HUES6 (cell line): ENCODE measurements around the gene ATXN7L1.

Source experiments
- H3K27ac ChIP-seq: 2 replicates; pipeline ENCODE4 v1.7.0; 2013; ENCODE audit warnings: low read depth, mild to moderate bottlenecking, low read length, inconsistent platforms
- H3K27me3 ChIP-seq: 2 replicates; pipeline ENCODE4 v1.6.1; 2013; ENCODE audit warnings: low read length; ENCODE audit not compliant: control insufficient read depth, insufficient read depth
- H3K36me3 ChIP-seq: 2 replicates; pipeline ENCODE4 v1.6.1; 2013; ENCODE audit warnings: low read length; ENCODE audit not compliant: control insufficient read depth, insufficient read depth
- H3K4me1 ChIP-seq: 2 replicates; pipeline ENCODE4 v1.6.1; 2013; ENCODE audit warnings: low read length; ENCODE audit not compliant: control insufficient read depth, insufficient read depth
- H3K4me3 ChIP-seq: 2 replicates; pipeline ENCODE4 v1.5.1; 2013; ENCODE audit warnings: low read depth, low read length
- H3K9ac ChIP-seq: one replicate; pipeline ENCODE4 v1.6.1; 2013; ENCODE audit warnings: mild to moderate bottlenecking, low read length
- H3K9me3 ChIP-seq: 2 replicates; pipeline ENCODE4 v1.6.1; 2013; ENCODE audit warnings: low read depth, low read length; ENCODE audit not compliant: control insufficient read depth, insufficient read depth

The ATXN7L1 gene

GRCh38 chr7:105678811-105679495, 197.4 kb downstream of the ATXN7L1 start:
- H3K4me3 ChIP-seq: no peak overlapping the region
- no peaks in the 10 kb centered on the region for H3K27me3 ChIP-seq
- H3K9ac ChIP-seq: no peak overlapping the region
- H3K9me3 ChIP-seq: no peaks in the 10 kb centered on the region
- peaks cover 9% of the 10 kb centered on the region; the same call in 1 of the 2 replicates for H3K36me3 ChIP-seq
- peaks cover 66% of the 10 kb centered on the region for H3K4me1 ChIP-seq
- no peak overlapping the region for H3K27ac ChIP-seq

GRCh38 chr7:105677817-105678573, 198.4 kb downstream of the ATXN7L1 start:
- Histone ChIP-seq H3K9me3 (no peaks in the 10 kb centered on the region), H3K27ac (no peak overlapping the region), H3K4me1 (peaks cover 66% of the 10 kb centered on the region), H3K9ac (no peak overlapping the region), H3K36me3 (peaks cover 13% of the 10 kb centered on the region; the same call in 1 of the 2 replicates), H3K27me3 (no peaks in the 10 kb centered on the region), H3K4me3 (no peak overlapping the region)

DNA sequence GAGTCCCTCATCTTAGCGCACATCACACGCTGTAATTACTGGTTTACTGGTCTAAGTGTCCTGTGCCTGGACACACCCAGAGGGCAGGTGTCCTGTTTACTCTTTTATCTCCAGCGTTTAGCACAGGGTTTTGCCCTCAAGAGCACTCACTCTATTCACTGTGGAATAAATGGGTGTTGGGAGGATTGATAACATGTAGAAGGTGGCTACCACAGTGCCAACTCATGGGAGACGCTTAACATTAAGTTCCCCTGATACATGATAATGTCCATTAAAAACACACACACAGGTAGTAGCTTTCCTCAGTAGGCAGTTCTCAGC, 199.0 kb downstream of the ATXN7L1 start:
- Histone ChIP-seq H3K9me3 (no peaks in the 10 kb centered on the region), H3K4me1 (peaks cover 65% of the 10 kb centered on the region), H3K9ac (no peak overlapping the region), H3K27ac (no peak overlapping the region), H3K27me3 (no peaks in the 10 kb centered on the region), H3K4me3 (no peak overlapping the region), H3K36me3 (peaks cover 13% of the 10 kb centered on the region; the same call in 1 of the 2 replicates)

GRCh38 chr7:105675934-105676371, 200.4 kb downstream of the ATXN7L1 start:
- peaks cover 9% of the 10 kb centered on the region; the same call in 1 of the 2 replicates for H3K36me3 ChIP-seq
- H3K27ac ChIP-seq: no peak overlapping the region
- peaks cover 56% of the 10 kb centered on the region for H3K4me1 ChIP-seq
- H3K27me3 ChIP-seq: no peaks in the 10 kb centered on the region
- H3K4me3 ChIP-seq: no peak overlapping the region
- no peak overlapping the region for H3K9ac ChIP-seq
- H3K9me3 ChIP-seq: no peaks in the 10 kb centered on the region

- Histone ChIP-seq H3K9me3 (no peaks in the 10 kb centered on the region), H3K36me3 (peaks cover 9% of the 10 kb centered on the region; the same call in 1 of the 2 replicates), H3K9ac (no peak overlapping the region), H3K27ac (no peak overlapping the region), H3K4me1 (peaks cover 42% of the 10 kb centered on the region), H3K4me3 (no peak overlapping the region), H3K27me3 (no peaks in the 10 kb centered on the region)
Measured at GRCh38 chr7:105674200-105674920, 202.0 kb downstream of the ATXN7L1 start.

GRCh38 chr7:105673367-105674084, 202.9 kb downstream of the ATXN7L1 start:
- no peaks in the 10 kb centered on the region for H3K27me3 ChIP-seq
- H3K4me3 ChIP-seq: no peak overlapping the region
- H3K36me3 ChIP-seq: peaks cover 9% of the 10 kb centered on the region; the same call in 1 of the 2 replicates
- H3K9me3 ChIP-seq: no peaks in the 10 kb centered on the region
- peaks cover 35% of the 10 kb centered on the region for H3K4me1 ChIP-seq
- 0 out of 2 replicates have a peak overlapping the region, but pooled peaks have one; percentile 15 for H3K27ac ChIP-seq
- no peak overlapping the region for H3K9ac ChIP-seq

DNA sequence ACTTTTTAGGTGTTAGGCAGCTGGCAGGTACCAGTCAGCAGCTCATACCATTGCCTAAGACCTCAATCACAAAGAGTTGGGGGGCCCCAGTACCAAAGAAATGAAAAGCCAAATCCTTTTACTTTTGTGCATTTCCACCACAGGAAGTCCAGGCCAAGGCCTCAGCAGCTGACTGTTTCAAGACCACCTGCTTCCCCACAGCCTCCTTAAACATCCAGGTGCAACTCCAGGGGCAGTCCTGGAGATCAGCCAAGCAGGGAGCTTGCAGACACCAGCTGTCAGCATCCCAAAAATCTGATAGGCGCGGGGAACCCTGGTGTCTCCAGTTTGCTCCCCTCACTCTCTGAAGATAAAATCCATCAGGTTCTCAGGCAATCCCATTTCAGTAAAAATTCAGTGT, 203.6 kb downstream of the ATXN7L1 start:
- 0 out of 2 replicates have a peak overlapping the region, but pooled peaks have one; percentile 15 for H3K27ac ChIP-seq
- no peak overlapping the region for H3K4me3 ChIP-seq
- H3K9me3 ChIP-seq: no peaks in the 10 kb centered on the region
- H3K9ac ChIP-seq: no peak overlapping the region
- H3K36me3 ChIP-seq: peaks cover 8% of the 10 kb centered on the region; the same call in 1 of the 2 replicates
- no peaks in the 10 kb centered on the region for H3K27me3 ChIP-seq
- H3K4me1 ChIP-seq: peaks cover 34% of the 10 kb centered on the region

GRCh38 chr7:105666324-105666723, 210.1 kb downstream of the ATXN7L1 start:
- H3K9me3 ChIP-seq: no peaks in the 10 kb centered on the region
- no peaks in the 10 kb centered on the region for H3K27me3 ChIP-seq
- no peak overlapping the region for H3K4me3 ChIP-seq
- no peak overlapping the region for H3K9ac ChIP-seq
- H3K4me1 ChIP-seq: peaks cover 34% of the 10 kb centered on the region
- H3K27ac ChIP-seq: no peak overlapping the region; the same call in 1 of the 2 replicates
- peaks cover 22% of the 10 kb centered on the region for H3K36me3 ChIP-seq

- Histone ChIP-seq H3K36me3 (peaks cover 29% of the 10 kb centered on the region), H3K27ac (peak overlapping the region; percentile 71; the same call in 1 of the 2 replicates), H3K9ac (peak overlapping the region; percentile 57), H3K4me1 (peaks cover 34% of the 10 kb centered on the region), H3K27me3 (no peaks in the 10 kb centered on the region), H3K9me3 (no peaks in the 10 kb centered on the region), H3K4me3 (peak overlapping the region; percentile 31; the same call in 1 of the 2 replicates)
Measured at GRCh38 chr7:105665684-105666083, 210.7 kb downstream of the ATXN7L1 start.

- Histone ChIP-seq H3K36me3 (peaks cover 33% of the 10 kb centered on the region), H3K9ac (peak overlapping the region; percentile 57), H3K27ac (peak overlapping the region; percentile 71; the same call in 1 of the 2 replicates), H3K4me3 (peak overlapping the region; percentile 31; the same call in 1 of the 2 replicates), H3K9me3 (no peaks in the 10 kb centered on the region), H3K4me1 (peaks cover 34% of the 10 kb centered on the region), H3K27me3 (no peaks in the 10 kb centered on the region)
Measured at GRCh38 chr7:105664816-105665525, 211.4 kb downstream of the ATXN7L1 start.
